Astrocyte (in vitro differentiated cells and primary cell): Measurements from ENCODE around the gene SEC61B. TPM values are rescaled to one million over a fixed set of nuclear protein-coding genes. Genes with fewer than 3 reads are reported as not detected.

Experiments
- DNase-seq: peaks from one replicate; pipeline ENCODE4 v3.0.0-alpha.2; 2010; ENCODE audit warnings: low read depth
- FAIRE-seq: peaks from 2 replicates; lab custom pipeline; 2011; peaks lifted over from hg19 to GRCh38; lab: Jason Lieb, UNC
- H2AFZ ChIP-seq: 2 replicates; pipeline ENCODE4 v1.6.0; 2012; ENCODE audit warnings: low read depth, low read length, inconsistent platforms
- H3K27ac ChIP-seq: 2 replicates; pipeline ENCODE4 v1.5.1; 2011; ENCODE audit warnings: low read depth, low read length, inconsistent platforms
- H3K27me3 ChIP-seq: 2 replicates; pipeline ENCODE4 v1.6.0; 2011; ENCODE audit warnings: low read length, inconsistent platforms; ENCODE audit not compliant: insufficient read depth
- H3K36me3 ChIP-seq: 2 replicates; pipeline ENCODE4 v1.5.1; 2011; ENCODE audit warnings: low read length, inconsistent platforms; ENCODE audit not compliant: insufficient read depth
- H3K4me1 ChIP-seq: 2 replicates; pipeline ENCODE4 v1.5.1; 2011; ENCODE audit warnings: low read length, inconsistent platforms; ENCODE audit not compliant: insufficient read depth
- H3K4me2 ChIP-seq: 2 replicates; pipeline ENCODE4 v1.6.0; 2012; ENCODE audit warnings: low read length, inconsistent platforms
- H3K4me3 ChIP-seq: 2 replicates; pipeline ENCODE4 v1.5.1; 2011; ENCODE audit warnings: low read depth, mild to moderate bottlenecking, low read length, inconsistent platforms; ENCODE audit not compliant: insufficient read depth
- H3K79me2 ChIP-seq: 2 replicates; pipeline ENCODE4 v1.6.0; 2012; ENCODE audit warnings: mild to moderate bottlenecking, low read length, inconsistent platforms; ENCODE audit not compliant: insufficient read depth
- H3K9ac ChIP-seq: 2 replicates; pipeline ENCODE4 v1.6.0; 2012; ENCODE audit warnings: mild to moderate bottlenecking, low read length, inconsistent platforms
- H3K9me3 ChIP-seq: 2 replicates; pipeline ENCODE4 v1.5.1; 2012; ENCODE audit warnings: low read depth, mild to moderate bottlenecking, low read length, inconsistent platforms; ENCODE audit not compliant: insufficient read depth
- H4K20me1 ChIP-seq: 2 replicates; pipeline ENCODE4 v1.6.0; 2012; ENCODE audit warnings: low read length, inconsistent platforms; ENCODE audit not compliant: insufficient read depth
- H3K27ac Mint-ChIP-seq: one replicate; pipeline ENCODE4 v1.8.0; 2021; ENCODE audit warnings: mild to moderate bottlenecking, mixed read lengths; ENCODE audit not compliant: unreplicated experiment
- H3K27me3 Mint-ChIP-seq: one replicate; pipeline ENCODE4 v1.8.0; 2021; ENCODE audit warnings: low read depth, mixed read lengths; ENCODE audit not compliant: unreplicated experiment
- H3K36me3 Mint-ChIP-seq: one replicate; pipeline ENCODE4 v1.8.0; 2021; ENCODE audit warnings: low read depth, mixed read lengths; ENCODE audit not compliant: unreplicated experiment
- H3K4me1 Mint-ChIP-seq: one replicate; pipeline ENCODE4 v1.8.0; 2021; ENCODE audit warnings: low read depth, mixed read lengths; ENCODE audit not compliant: unreplicated experiment
- H3K4me3 Mint-ChIP-seq: one replicate; pipeline ENCODE4 v1.8.0; 2021; ENCODE audit warnings: mild to moderate bottlenecking, moderate library complexity, mixed read lengths; ENCODE audit not compliant: unreplicated experiment
- H3K9me3 Mint-ChIP-seq: one replicate; pipeline ENCODE4 v1.8.0; 2021; ENCODE audit warnings: mild to moderate bottlenecking, mixed read lengths; ENCODE audit not compliant: unreplicated experiment
- EZH2 ChIP-seq: IDR thresholded peaks from 2 replicates; pipeline ENCODE4 v1.6.1; 2012; ENCODE audit warnings: mild to moderate bottlenecking, low read length, inconsistent platforms; ENCODE audit not compliant: insufficient read depth
- total RNA-seq: library from RNA; stranded (reverse); gene quantifications from 2 replicates; pipeline ENCODE4 v1.2.1, GENCODE V29; 2021
- TF ChIP-seq, protein P1 (sequence below): IDR thresholded peaks from 2 replicates; pipeline ENCODE4 v1.5.1; 2011; ENCODE audit warnings: low read depth, mild to moderate bottlenecking, inconsistent platforms, low read length, moderate library complexity; ENCODE audit not compliant: insufficient read depth

The SEC61B gene
- total RNA-seq, 1 donor from 2014 or later = 263 TPM

DNA sequence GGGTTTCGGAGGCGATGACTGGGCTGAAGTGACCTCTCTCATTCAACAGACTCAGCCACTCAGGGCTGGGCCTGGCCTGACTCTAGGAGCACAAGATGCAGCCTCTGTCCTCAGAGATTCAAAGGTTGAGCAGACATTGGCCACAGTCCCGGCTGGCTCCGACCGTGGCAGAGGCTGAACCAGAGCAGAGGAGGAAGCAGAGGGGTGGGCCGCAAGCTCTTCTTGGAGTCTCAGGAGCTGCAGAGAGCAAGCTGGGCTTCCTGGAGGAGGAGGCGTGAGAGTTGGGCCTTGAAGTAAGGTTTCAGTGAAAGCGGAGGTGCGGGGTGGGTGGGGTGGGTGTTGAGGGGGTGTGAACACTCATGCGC, 38.0 kb upstream of the SEC61B start:
- no peak for DNase-seq
- no peaks in the 10 kb centered on the region for H4K20me1 ChIP-seq
- Mint-ChIP-seq H3K27ac (no peak overlapping the region), H3K4me1 (peaks cover 11% of the 10 kb centered on the region), H3K4me3 (no peak overlapping the region), H3K27me3 (peaks cover 1% of the 10 kb centered on the region), H3K36me3 (no peaks in the 10 kb centered on the region), H3K9me3 (peaks cover under 1% of the 10 kb centered on the region)
- no peak for FAIRE-seq
- H3K36me3 ChIP-seq = no peaks in the 10 kb centered on the region
- no peaks in the 10 kb centered on the region for H3K27me3 ChIP-seq
- peaks cover 18% of the 10 kb centered on the region for H3K4me1 ChIP-seq
- no peak overlapping the region for H3K4me3 ChIP-seq
- no peak overlapping the region for H3K4me2 ChIP-seq
- no peak overlapping the region for H3K27ac ChIP-seq
- peak overlapping the region; percentile 49 for H2AFZ ChIP-seq
- H3K9ac ChIP-seq = no peak overlapping the region
- no peaks in the 10 kb centered on the region for H3K9me3 ChIP-seq
- no peak for TF ChIP-seq EZH2
- TF ChIP-seq, protein P1, sequence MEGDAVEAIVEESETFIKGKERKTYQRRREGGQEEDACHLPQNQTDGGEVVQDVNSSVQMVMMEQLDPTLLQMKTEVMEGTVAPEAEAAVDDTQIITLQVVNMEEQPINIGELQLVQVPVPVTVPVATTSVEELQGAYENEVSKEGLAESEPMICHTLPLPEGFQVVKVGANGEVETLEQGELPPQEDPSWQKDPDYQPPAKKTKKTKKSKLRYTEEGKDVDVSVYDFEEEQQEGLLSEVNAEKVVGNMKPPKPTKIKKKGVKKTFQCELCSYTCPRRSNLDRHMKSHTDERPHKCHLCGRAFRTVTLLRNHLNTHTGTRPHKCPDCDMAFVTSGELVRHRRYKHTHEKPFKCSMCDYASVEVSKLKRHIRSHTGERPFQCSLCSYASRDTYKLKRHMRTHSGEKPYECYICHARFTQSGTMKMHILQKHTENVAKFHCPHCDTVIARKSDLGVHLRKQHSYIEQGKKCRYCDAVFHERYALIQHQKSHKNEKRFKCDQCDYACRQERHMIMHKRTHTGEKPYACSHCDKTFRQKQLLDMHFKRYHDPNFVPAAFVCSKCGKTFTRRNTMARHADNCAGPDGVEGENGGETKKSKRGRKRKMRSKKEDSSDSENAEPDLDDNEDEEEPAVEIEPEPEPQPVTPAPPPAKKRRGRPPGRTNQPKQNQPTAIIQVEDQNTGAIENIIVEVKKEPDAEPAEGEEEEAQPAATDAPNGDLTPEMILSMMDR = no peak
- no peaks in the 10 kb centered on the region for H3K79me2 ChIP-seq

DNA sequence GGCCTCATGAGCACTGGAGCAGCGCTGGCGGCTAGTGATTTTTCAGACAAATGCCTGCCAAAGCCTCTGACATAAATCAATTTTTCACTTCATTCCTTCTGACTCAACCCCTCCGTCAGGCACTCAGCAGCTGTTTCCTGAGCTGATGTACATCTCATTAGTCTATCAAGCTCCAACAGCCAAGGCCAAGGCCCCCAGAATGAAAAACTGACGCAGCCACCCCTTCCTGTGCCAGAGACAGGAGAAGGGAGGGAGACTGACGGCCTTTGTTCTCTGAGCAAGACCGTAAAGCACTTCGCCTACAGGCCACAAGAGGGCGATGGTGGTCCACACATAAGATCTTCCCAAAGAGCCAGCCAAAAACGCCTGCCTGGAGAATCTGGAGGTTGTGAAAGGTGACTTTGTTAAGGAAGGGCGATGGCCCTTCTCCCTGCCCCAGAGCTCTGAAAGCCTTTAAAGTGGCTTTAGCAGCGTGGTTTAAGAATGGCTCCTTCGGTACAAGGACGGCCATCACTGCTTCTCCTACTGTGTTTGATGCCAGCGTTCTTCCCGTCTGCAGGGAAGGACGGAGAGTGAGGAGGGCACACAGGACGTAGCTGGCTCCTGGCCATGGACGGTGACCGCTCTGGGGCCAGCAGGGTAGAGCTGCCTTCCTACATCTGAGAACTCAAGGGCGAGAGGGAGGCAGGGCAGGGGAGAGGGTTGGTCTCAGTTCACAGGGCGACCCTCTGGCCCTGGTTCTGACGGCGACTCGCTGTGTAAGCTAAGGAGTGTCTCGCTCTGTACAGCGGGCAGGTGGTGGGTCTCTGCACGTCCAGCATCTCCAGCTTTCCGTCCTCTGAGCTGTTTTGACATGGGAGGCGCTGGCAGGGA, 37.4 kb upstream of the SEC61B start:
- no peaks in the 10 kb centered on the region for H3K36me3 ChIP-seq
- Mint-ChIP-seq H3K4me1 (peaks cover 11% of the 10 kb centered on the region), H3K27ac (peak overlapping the region; percentile 18), H3K27me3 (peaks cover 6% of the 10 kb centered on the region), H3K4me3 (no peak overlapping the region), H3K9me3 (peaks cover 1% of the 10 kb centered on the region), H3K36me3 (no peaks in the 10 kb centered on the region)
- no peaks in the 10 kb centered on the region for H4K20me1 ChIP-seq
- no peak overlapping the region for H3K27ac ChIP-seq
- no peak for TF ChIP-seq EZH2
- TF ChIP-seq, protein P1 = peak; percentile 99
- H3K4me2 ChIP-seq = peak overlapping the region; percentile 82
- H3K9ac ChIP-seq = peak overlapping the region; percentile 35
- no peak overlapping the region for H3K4me3 ChIP-seq
- no peaks in the 10 kb centered on the region for H3K27me3 ChIP-seq
- peak overlapping the region; percentile 96 for H2AFZ ChIP-seq
- no peak for FAIRE-seq
- H3K9me3 ChIP-seq = no peaks in the 10 kb centered on the region
- H3K4me1 ChIP-seq = peaks cover 18% of the 10 kb centered on the region
- no peaks in the 10 kb centered on the region for H3K79me2 ChIP-seq
- DNase-seq = peak; percentile 86

DNA sequence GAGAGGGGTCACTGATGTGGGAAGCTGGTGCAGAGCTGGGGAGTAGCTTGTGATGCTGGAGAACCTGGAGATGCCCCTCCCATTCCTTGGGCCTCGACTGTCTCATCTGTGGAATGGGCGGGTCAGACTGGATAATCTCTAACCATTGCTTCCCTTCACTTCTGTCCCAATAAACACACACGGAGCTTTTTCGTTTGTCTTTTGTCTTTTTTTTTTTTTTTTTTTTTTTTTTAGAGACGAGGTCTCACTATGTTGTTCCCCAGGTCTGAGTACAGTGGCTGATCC, 36.8 kb upstream of the SEC61B start:
- FAIRE-seq = no peak

More for the DNA sequence above, 36.8 kb upstream of the SEC61B start:
- Mint-ChIP-seq H3K4me1 (peaks cover 11% of the 10 kb centered on the region), H3K27ac (no peak overlapping the region), H3K27me3 (peaks cover 6% of the 10 kb centered on the region), H3K36me3 (no peaks in the 10 kb centered on the region), H3K4me3 (no peak overlapping the region), H3K9me3 (peaks cover 1% of the 10 kb centered on the region)
- no peak overlapping the region for H3K27ac ChIP-seq
- H3K9ac ChIP-seq = peak overlapping the region; percentile 35
- peaks cover 18% of the 10 kb centered on the region for H3K4me1 ChIP-seq
- H3K4me3 ChIP-seq = no peak overlapping the region
- no peaks in the 10 kb centered on the region for H3K79me2 ChIP-seq
- peak overlapping the region; percentile 96 for H2AFZ ChIP-seq
- H3K4me2 ChIP-seq = peak overlapping the region; percentile 82
- no peaks in the 10 kb centered on the region for H3K9me3 ChIP-seq
- no peak for DNase-seq
- no peaks in the 10 kb centered on the region for H3K27me3 ChIP-seq
- H4K20me1 ChIP-seq = no peaks in the 10 kb centered on the region
- no peak for TF ChIP-seq EZH2
- TF ChIP-seq, protein P1 = no peak
- H3K36me3 ChIP-seq = no peaks in the 10 kb centered on the region
